GM19328 (cell line): ENCODE data around the gene ARHGEF18.

Experiments
- ATAC-seq: cut with Tn5 transposase; IDR thresholded peaks from one replicate; pipeline ENCODE4 v1.9.1; 2021; ENCODE audit warnings: mild to moderate bottlenecking, moderate library complexity; ENCODE audit not compliant: unreplicated experiment

ARHGEF18 gene

GRCh38 chr19:7382694-7383093 lies 34.0 kb downstream of the ARHGEF18 start:
- ATAC-seq: no peak

- no peak for ATAC-seq
Observed at GRCh38 chr19:7383284-7383683, 34.5 kb downstream of the ARHGEF18 start.

GRCh38 chr19:7385062-7385461 lies 36.3 kb downstream of the ARHGEF18 start:
- no peak for ATAC-seq

GRCh38 chr19:7386308-7386707 lies 37.6 kb downstream of the ARHGEF18 start:
- ATAC-seq: no peak

- ATAC-seq: no peak
Observed at GRCh38 chr19:7386769-7387168, 38.0 kb downstream of the ARHGEF18 start.

- ATAC-seq: no peak
Observed at GRCh38 chr19:7391218-7391670, 42.5 kb downstream of the ARHGEF18 start.

GRCh38 chr19:7393459-7393858 lies 44.7 kb downstream of the ARHGEF18 start:
- ATAC-seq: no peak

- ATAC-seq: no peak
Observed at GRCh38 chr19:7393939-7394730, 45.4 kb downstream of the ARHGEF18 start.

GRCh38 chr19:7394731-7395359 lies 46.1 kb downstream of the ARHGEF18 start:
- ATAC-seq: peak; percentile 60

GRCh38 chr19:7395360-7396066 lies 46.8 kb downstream of the ARHGEF18 start:
- no peak for ATAC-seq

GRCh38 chr19:7397687-7398086 lies 49.0 kb downstream of the ARHGEF18 start:
- no peak for ATAC-seq
